Measurements from ENCODE around the gene FNDC11. TPM values are rescaled to one million over a fixed set of nuclear protein-coding genes. Genes with fewer than 3 reads are reported as not detected.
A peak's percentile ranks its signal among the peaks of the same experiment; 100 is the strongest.

FNDC11 gene
- total RNA-seq, 1 experiment from 2014 or later: 0.48 TPM

- H3K79me2 ChIP-seq (ENCODE audit: low read length): no peaks in the 10 kb centered on the region
- H3K4me2 ChIP-seq (ENCODE audit: low read depth, low read length, poor library complexity, severe bottlenecking): no peak overlapping the region
- no peaks in the 10 kb centered on the region for H3K27me3 ChIP-seq (ENCODE audit: low read length)
- no peaks in the 10 kb centered on the region for H3K9me3 ChIP-seq (ENCODE audit: low read length)
- no peak overlapping the region for H2AFZ ChIP-seq (ENCODE audit: low read length)
- no peaks in the 10 kb centered on the region for H3K9me2 ChIP-seq (replicated peaks; ENCODE audit: insufficient read depth, low read length)
- no peak overlapping the region for H3K4me3 ChIP-seq (ENCODE audit: low read length)
- no peak overlapping the region for H3K27ac ChIP-seq (ENCODE audit: low read length)
- peaks cover 32% of the 10 kb centered on the region for H3K4me1 ChIP-seq (ENCODE audit: low read length)
- 0 out of 2 replicates have a peak, but pooled peaks cover 2% of the 10 kb centered on the region for H4K20me1 ChIP-seq (ENCODE audit: insufficient read depth, low read depth, low read length)
- no peak for DNase-seq
- H3K9ac ChIP-seq (ENCODE audit: low read length): no peak overlapping the region
- no peaks in the 10 kb centered on the region for H3K36me3 ChIP-seq (ENCODE audit: insufficient read depth, low read length)
These were observed 14.3 kb upstream of the FNDC11 start for GRCh38 chr20:63539441-63540370.

GRCh38 chr20:63540417-63541186 is 13.4 kb upstream of the FNDC11 start:
- Histone ChIP-seq H3K9me2 (replicated peaks; ENCODE audit: insufficient read depth, low read length) (no peaks in the 10 kb centered on the region), H3K4me3 (ENCODE audit: low read length) (no peak overlapping the region), H3K4me1 (ENCODE audit: low read length) (peaks cover 39% of the 10 kb centered on the region), H3K9me3 (ENCODE audit: low read length) (no peaks in the 10 kb centered on the region), H4K20me1 (ENCODE audit: insufficient read depth, low read depth, low read length) (0 out of 2 replicates have a peak, but pooled peaks cover 2% of the 10 kb centered on the region), H3K36me3 (ENCODE audit: insufficient read depth, low read length) (no peaks in the 10 kb centered on the region), H3K4me2 (ENCODE audit: low read depth, low read length, poor library complexity, severe bottlenecking) (no peak overlapping the region), H3K27ac (ENCODE audit: low read length) (no peak overlapping the region), H3K79me2 (ENCODE audit: low read length) (no peaks in the 10 kb centered on the region), H3K27me3 (ENCODE audit: low read length) (no peaks in the 10 kb centered on the region), H3K9ac (ENCODE audit: low read length) (no peak overlapping the region), H2AFZ (ENCODE audit: low read length) (no peak overlapping the region)
- peak; percentile 61 for DNase-seq

- Histone ChIP-seq H3K36me3 (ENCODE audit: insufficient read depth, low read length) (no peaks in the 10 kb centered on the region), H3K27ac (ENCODE audit: low read length) (no peak overlapping the region), H3K79me2 (ENCODE audit: low read length) (no peaks in the 10 kb centered on the region), H3K4me1 (ENCODE audit: low read length) (peaks cover 47% of the 10 kb centered on the region), H3K9me3 (ENCODE audit: low read length) (no peaks in the 10 kb centered on the region), H3K27me3 (ENCODE audit: low read length) (no peaks in the 10 kb centered on the region), H3K4me3 (ENCODE audit: low read length) (no peak overlapping the region), H3K9ac (ENCODE audit: low read length) (no peak overlapping the region), H2AFZ (ENCODE audit: low read length) (no peak overlapping the region), H4K20me1 (ENCODE audit: insufficient read depth, low read depth, low read length) (0 out of 2 replicates have a peak, but pooled peaks cover 5% of the 10 kb centered on the region), H3K9me2 (replicated peaks; ENCODE audit: insufficient read depth, low read length) (no peaks in the 10 kb centered on the region), H3K4me2 (ENCODE audit: low read depth, low read length, poor library complexity, severe bottlenecking) (no peak overlapping the region)
- no peak for DNase-seq
These were observed 12.6 kb upstream of the FNDC11 start for GRCh38 chr20:63541371-63541770.

DNA sequence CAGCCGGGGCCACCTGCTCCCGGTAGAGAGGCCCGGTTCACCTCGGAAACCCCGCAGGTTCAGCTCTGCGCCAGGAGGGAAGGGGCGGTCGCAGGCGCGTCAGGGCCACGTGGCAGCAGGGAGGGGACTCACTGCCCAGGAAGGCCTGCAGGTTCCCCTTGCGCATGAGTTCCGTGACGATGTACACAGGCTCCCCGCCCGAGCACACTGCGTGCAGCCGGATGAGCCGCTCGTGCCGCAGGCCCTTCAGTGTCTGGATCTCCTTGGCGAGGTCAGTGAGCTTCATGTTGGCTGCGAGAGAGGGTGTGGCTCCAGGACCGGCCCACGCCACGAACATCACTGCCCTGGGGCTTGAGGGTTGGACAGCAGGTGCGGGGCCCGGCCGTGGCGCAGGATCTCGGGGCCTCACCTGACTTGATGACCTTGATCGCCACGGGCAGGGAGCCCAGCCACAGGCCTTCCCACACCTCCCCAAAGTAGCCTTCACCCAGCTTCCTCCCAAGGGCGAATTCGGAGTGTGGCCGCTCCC is 11.9 kb upstream of the FNDC11 start:
- peaks cover 47% of the 10 kb centered on the region for H3K4me1 ChIP-seq (ENCODE audit: low read length)
- H3K79me2 ChIP-seq (ENCODE audit: low read length): no peaks in the 10 kb centered on the region
- DNase-seq: no peak
- H3K9me2 ChIP-seq (replicated peaks; ENCODE audit: insufficient read depth, low read length): no peaks in the 10 kb centered on the region
- H4K20me1 ChIP-seq (ENCODE audit: insufficient read depth, low read depth, low read length): 0 out of 2 replicates have a peak, but pooled peaks cover 5% of the 10 kb centered on the region
- no peak overlapping the region for H2AFZ ChIP-seq (ENCODE audit: low read length)
- no peaks in the 10 kb centered on the region for H3K9me3 ChIP-seq (ENCODE audit: low read length)
- H3K4me3 ChIP-seq (ENCODE audit: low read length): no peak overlapping the region
- no peak overlapping the region for H3K9ac ChIP-seq (ENCODE audit: low read length)
- H3K36me3 ChIP-seq (ENCODE audit: insufficient read depth, low read length): no peaks in the 10 kb centered on the region
- H3K27me3 ChIP-seq (ENCODE audit: low read length): no peaks in the 10 kb centered on the region
- no peak overlapping the region for H3K27ac ChIP-seq (ENCODE audit: low read length)
- H3K4me2 ChIP-seq (ENCODE audit: low read depth, low read length, poor library complexity, severe bottlenecking): no peak overlapping the region

DNA sequence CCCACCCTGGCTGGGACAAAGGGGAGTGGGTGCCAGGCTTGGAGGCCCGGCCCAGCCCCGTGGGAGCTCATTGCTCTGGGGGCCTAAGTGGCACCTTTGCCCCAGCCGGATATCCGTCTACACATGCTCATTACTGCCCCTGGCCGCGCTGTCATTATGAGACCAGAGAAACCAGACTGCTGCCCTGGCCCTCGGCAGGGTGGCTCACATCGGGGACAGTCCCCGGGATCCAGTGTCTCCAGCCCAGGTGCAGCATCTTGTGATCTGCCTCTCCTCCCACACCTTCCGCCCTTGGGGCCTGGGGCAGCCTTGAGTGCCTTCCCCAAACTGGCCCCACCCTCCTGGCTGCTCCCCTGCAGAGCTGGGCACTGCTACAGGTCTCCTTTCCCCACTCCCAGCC is 11.3 kb upstream of the FNDC11 start:
- 0 out of 2 replicates have a peak, but pooled peaks cover 5% of the 10 kb centered on the region for H4K20me1 ChIP-seq (ENCODE audit: insufficient read depth, low read depth, low read length)
- DNase-seq: no peak
- no peak overlapping the region for H3K4me2 ChIP-seq (ENCODE audit: low read depth, low read length, poor library complexity, severe bottlenecking)
- no peak overlapping the region for H3K27ac ChIP-seq (ENCODE audit: low read length)
- H3K79me2 ChIP-seq (ENCODE audit: low read length): no peaks in the 10 kb centered on the region
- H3K9ac ChIP-seq (ENCODE audit: low read length): no peak overlapping the region
- H3K27me3 ChIP-seq (ENCODE audit: low read length): no peaks in the 10 kb centered on the region
- H2AFZ ChIP-seq (ENCODE audit: low read length): no peak overlapping the region
- H3K4me1 ChIP-seq (ENCODE audit: low read length): peaks cover 42% of the 10 kb centered on the region
- no peak overlapping the region for H3K4me3 ChIP-seq (ENCODE audit: low read length)
- no peaks in the 10 kb centered on the region for H3K9me2 ChIP-seq (replicated peaks; ENCODE audit: insufficient read depth, low read length)
- H3K9me3 ChIP-seq (ENCODE audit: low read length): no peaks in the 10 kb centered on the region
- no peaks in the 10 kb centered on the region for H3K36me3 ChIP-seq (ENCODE audit: insufficient read depth, low read length)

DNA sequence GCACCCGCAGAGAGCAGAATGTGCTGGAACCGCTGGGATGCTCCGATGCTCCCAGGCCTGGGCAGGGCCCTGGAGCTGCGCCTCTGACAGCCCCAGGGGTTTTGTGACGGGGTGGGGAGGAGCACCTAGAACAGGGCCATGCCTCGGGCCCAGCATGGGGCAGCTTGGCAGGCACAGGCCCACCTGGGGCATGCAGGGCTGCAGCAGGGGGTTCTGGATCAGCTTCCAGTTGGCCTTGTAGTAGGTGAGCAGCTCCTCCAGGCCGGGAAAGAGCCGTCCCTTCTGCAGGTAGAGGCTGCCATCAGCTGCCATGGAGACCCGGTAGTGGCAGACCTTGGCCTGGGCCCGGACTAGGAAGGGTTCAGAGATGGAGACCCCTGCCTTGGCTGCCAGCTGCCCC is 10.8 kb upstream of the FNDC11 start:
- Histone ChIP-seq H3K9me3 (ENCODE audit: low read length) (no peaks in the 10 kb centered on the region), H3K27ac (ENCODE audit: low read length) (no peak overlapping the region), H3K36me3 (ENCODE audit: insufficient read depth, low read length) (no peaks in the 10 kb centered on the region), H4K20me1 (ENCODE audit: insufficient read depth, low read depth, low read length) (0 out of 2 replicates have a peak, but pooled peaks cover 5% of the 10 kb centered on the region), H3K4me2 (ENCODE audit: low read depth, low read length, poor library complexity, severe bottlenecking) (no peak overlapping the region), H3K9ac (ENCODE audit: low read length) (no peak overlapping the region), H3K4me3 (ENCODE audit: low read length) (no peak overlapping the region), H3K9me2 (replicated peaks; ENCODE audit: insufficient read depth, low read length) (no peaks in the 10 kb centered on the region), H3K79me2 (ENCODE audit: low read length) (no peaks in the 10 kb centered on the region), H3K27me3 (ENCODE audit: low read length) (no peaks in the 10 kb centered on the region), H2AFZ (ENCODE audit: low read length) (no peak overlapping the region), H3K4me1 (ENCODE audit: low read length) (peaks cover 44% of the 10 kb centered on the region)
- no peak for DNase-seq

- H3K27me3 ChIP-seq (ENCODE audit: low read length): no peaks in the 10 kb centered on the region
- H3K4me1 ChIP-seq (ENCODE audit: low read length): peaks cover 44% of the 10 kb centered on the region
- H3K36me3 ChIP-seq (ENCODE audit: insufficient read depth, low read length): no peaks in the 10 kb centered on the region
- no peak overlapping the region for H3K4me3 ChIP-seq (ENCODE audit: low read length)
- no peak for DNase-seq
- H3K27ac ChIP-seq (ENCODE audit: low read length): no peak overlapping the region
- H2AFZ ChIP-seq (ENCODE audit: low read length): no peak overlapping the region
- 0 out of 2 replicates have a peak, but pooled peaks cover 5% of the 10 kb centered on the region for H4K20me1 ChIP-seq (ENCODE audit: insufficient read depth, low read depth, low read length)
- H3K9me2 ChIP-seq (replicated peaks; ENCODE audit: insufficient read depth, low read length): no peaks in the 10 kb centered on the region
- no peak overlapping the region for H3K4me2 ChIP-seq (ENCODE audit: low read depth, low read length, poor library complexity, severe bottlenecking)
- H3K9me3 ChIP-seq (ENCODE audit: low read length): no peaks in the 10 kb centered on the region
- H3K9ac ChIP-seq (ENCODE audit: low read length): no peak overlapping the region
- no peaks in the 10 kb centered on the region for H3K79me2 ChIP-seq (ENCODE audit: low read length)
These were observed 10.2 kb upstream of the FNDC11 start for GRCh38 chr20:63543733-63544132.

Data from Karpas-422 (cell line).